A549 (cell line): Measurements from ENCODE around the gene SNRPD1. TPM values are rescaled to one million over a fixed set of nuclear protein-coding genes. Genes with fewer than 3 reads are reported as not detected.
A peak's percentile ranks its signal among the peaks of the same experiment; 100 is the strongest.

Source experiments
- ATAC-seq, 2 experiments: fragments of 200-7000 bp in 1 of 2; fragments of >200 bp in 1 of 2; cut with Nextera tagmentation in 1 of 2; cut with Tn5 transposase in 1 of 2; 3 replicates each; pipeline versions ENCODE4 v1.8.0 to v1.9.1; 2018 to 2020; ENCODE audit warnings: mild to moderate bottlenecking in 1 of 2, moderate library complexity in 1 of 2
- CTCF ChIA-PET: fragments of 300-600 bp; sonication (Branson Sonifier 250); formaldehyde crosslinking; extraction: SDS; loops from one replicate; lab custom pipeline; 2021; ENCODE audit warnings: antibody characterized with exemption, inconsistent platforms; lab: Yijun Ruan, JAX
- POLR2A ChIA-PET: fragments of 350-600 bp; formaldehyde crosslinking; extraction: SDS; loops from one replicate; lab custom pipeline; 2021; ENCODE audit warnings: antibody characterized with exemption, inconsistent platforms; lab: Yijun Ruan, JAX
- DNase-seq, 2 experiments: peaks; one replicate each; pipeline versions ENCODE4 v3.0.0 to v3.0.0-alpha.2; 2011 to 2016; ENCODE audit warnings: low read depth in 1 of 2, low spot score in 1 of 2
- FAIRE-seq: peaks from 2 replicates; lab custom pipeline; 2011; peaks lifted over from hg19 to GRCh38; lab: Jason Lieb, UNC
- H3K27ac ChIP-seq, 2 experiments: fragments of >200 bp; sonication (Bioruptor Twin); formaldehyde crosslinking; 3 replicates each; pipeline ENCODE4 v1.5.1; 2016 to 2017
- H3K4me1 ChIP-seq: fragments of >200 bp; sonication (Bioruptor Twin); formaldehyde crosslinking; 3 replicates; pipeline ENCODE4 v1.6.1; 2016
- H3K4me2 ChIP-seq: fragments of >200 bp; sonication (Bioruptor Twin); formaldehyde crosslinking; 3 replicates; pipeline ENCODE4 v1.6.1; 2016
- H3K4me3 ChIP-seq: fragments of >200 bp; sonication (Bioruptor Twin); formaldehyde crosslinking; 3 replicates; pipeline ENCODE4 v1.5.1; 2016
- H3K9me3 ChIP-seq: fragments of >200 bp; sonication (Bioruptor Twin); formaldehyde crosslinking; 3 replicates; pipeline ENCODE4 v1.6.1; 2016
- BHLHE40 ChIP-seq: IDR thresholded peaks from 2 replicates; pipeline ENCODE4 v1.6.1; 2012; ENCODE audit warnings: low read depth, low read length, inconsistent platforms
- CBX2 ChIP-seq: fragments of 200-600 bp; sonication (generic); IDR thresholded peaks from 2 replicates; pipeline ENCODE4 v1.6.1; 2016; ENCODE audit warnings: low read depth, mild to moderate bottlenecking, borderline replicate concordance
- CBX8 ChIP-seq: fragments of 200-600 bp; sonication (generic); IDR thresholded peaks from 2 replicates; pipeline ENCODE4 v1.6.1; 2016
- CEBPB ChIP-seq, 2 experiments: fragments of >200 bp in 1 of 2; sonication (Bioruptor Twin) in 1 of 2; formaldehyde crosslinking in 1 of 2; IDR thresholded peaks; 2 replicates each; pipeline ENCODE4 v1.6.1; 2012 to 2016
- CHD4 ChIP-seq: fragments of 200-600 bp; sonication (generic); IDR thresholded peaks from 2 replicates; pipeline ENCODE4 v1.6.1; 2016; ENCODE audit warnings: antibody characterized with exemption, mild to moderate bottlenecking, borderline replicate concordance
- EHMT2 ChIP-seq: fragments of 200-600 bp; sonication (generic); IDR thresholded peaks from 2 replicates; pipeline ENCODE4 v1.6.1; 2016; ENCODE audit warnings: antibody characterized with exemption, low read depth, mild to moderate bottlenecking, moderate library complexity
- EP300 ChIP-seq, 2 experiments: fragments of >200 bp; sonication (Bioruptor Twin); formaldehyde crosslinking; IDR thresholded peaks; 2 replicates in 1 of 2; 3 replicates in 1 of 2; pipeline ENCODE4 v1.6.1; 2016 to 2017
- HDAC2 ChIP-seq: fragments of 200-600 bp; sonication (generic); IDR thresholded peaks from 2 replicates; pipeline ENCODE4 v1.6.1; 2016
- HMGXB4 ChIP-seq: fragments of 250-450 bp; sonication (Bioruptor Pico); IDR thresholded peaks from 2 replicates; pipeline ENCODE4 v1.5.0; 2021; ENCODE audit warnings: mild to moderate bottlenecking, moderate library complexity, borderline replicate concordance
- JUNB ChIP-seq: fragments of >200 bp; sonication (Bioruptor Twin); formaldehyde crosslinking; IDR thresholded peaks from 2 replicates; pipeline ENCODE4 v1.6.1; 2016
- PHF8 ChIP-seq: fragments of 200-600 bp; sonication (generic); IDR thresholded peaks from 2 replicates; pipeline ENCODE4 v1.6.1; 2016; ENCODE audit warnings: low read depth, mild to moderate bottlenecking, antibody characterized with exemption, moderate library complexity, borderline replicate concordance
- POLR2A ChIP-seq: IDR thresholded peaks from 2 replicates; pipeline ENCODE4 v1.6.1; 2012; ENCODE audit warnings: mild to moderate bottlenecking, low read length
- POLR2AphosphoS2 ChIP-seq: conservative IDR thresholded peaks from 2 replicates; pipeline ENCODE4 v1.6.1; 2012; ENCODE audit warnings: low read length, improper control_type of control experiment, inconsistent platforms
- RAD21 ChIP-seq, 2 experiments: fragments of >200 bp in 1 of 2; sonication (Bioruptor Twin) in 1 of 2; formaldehyde crosslinking in 1 of 2; IDR thresholded peaks in 1 of 2; conservative IDR thresholded peaks in 1 of 2; 2 replicates in 1 of 2; 3 replicates in 1 of 2; pipeline ENCODE4 v1.6.1; 2012 to 2018; ENCODE audit warnings: inconsistent platforms in 1 of 2
- RNF2 ChIP-seq: fragments of 200-600 bp; sonication (generic); IDR thresholded peaks from 2 replicates; pipeline ENCODE4 v1.6.1; 2016; ENCODE audit warnings: low read depth, mild to moderate bottlenecking, antibody characterized with exemption, moderate library complexity, borderline replicate concordance
- SMC3 ChIP-seq: fragments of >200 bp; sonication (Bioruptor Twin); formaldehyde crosslinking; IDR thresholded peaks from 3 replicates; pipeline ENCODE4 v1.6.1; 2018; ENCODE audit warnings: inconsistent platforms
- ZFP36 ChIP-seq: fragments of 450-650 bp; IDR thresholded peaks from 2 replicates; pipeline ENCODE4 v1.6.1; 2014; ENCODE audit warnings: borderline replicate concordance; ENCODE audit not compliant: partially characterized antibody
- WGBS: methylation state at CpG from one replicate; pipeline ENCODE4 v1.1.6; 2017; ENCODE audit errors: missing lambda C conversion rate; 5-methylcytosine and 5-hydroxymethylcytosine counted together
- polyA plus RNA-seq, 4 experiments: library from polyadenylated mRNA; depleted of rRNA in 3 of 4; stranded (reverse); fragments of >200 nt; fragmentation: RNase III in 1 of 4; extraction: RNeasy Plus Mini Kit Qiagen cat#74134 plus additional on column Dnase treatment in 1 of 4; gene quantifications; 2 replicates in 3 of 4; 3 replicates in 1 of 4; pipeline ENCODE4 v1.2.3, GENCODE V29; 2011 to 2017
- TF ChIP-seq, protein P1 (sequence below): fragments of 450-650 bp; IDR thresholded peaks from 2 replicates; pipeline ENCODE4 v1.6.1; 2014; ENCODE audit warnings: antibody characterized with exemption
- TF ChIP-seq, protein P2 (sequence below): fragments of >200 bp; sonication (Bioruptor Twin); formaldehyde crosslinking; IDR thresholded peaks from 2 replicates; pipeline ENCODE4 v1.6.1; 2016

SNRPD1 gene
- polyA plus RNA-seq, 2 of the 4 experiments (the other 2 are of a cell fraction), result 139 to 356 TPM

- no peak for FAIRE-seq
Observed at GRCh38 chr18:21632393-21632792, 20.3 kb downstream of the SNRPD1 start.

GRCh38 chr18:21634588-21635199, 22.6 kb downstream of the SNRPD1 start:
- ChIA-PET POLR2A (no interaction called here), CTCF (interaction anchor here (0.5 to 1.9 kb wide), 3 partner anchors 22 to 128 kb away, joined by 3 to 7 read pairs (median 4); partner anchors contain the start of gene ESCO1)
- 87% methylated on average over 4 of the region's 4 CpGs for WGBS
- ATAC-seq (peak in 1 of 2 experiments; percentile 12; a peak in 1 of 6 replicates), FAIRE-seq (no peak), DNase-seq (no peak)
- H3K4me2 ChIP-seq, result no peak overlapping the region
- no peak for TF ChIP-seq PHF8
- TF ChIP-seq HDAC2, result no peak
- no peak for TF ChIP-seq EP300 (IDR thresholded peaks at IDR 0.05)
- TF ChIP-seq ZFP36, result no peak
- TF ChIP-seq EHMT2, result no peak
- TF ChIP-seq, protein P1, sequence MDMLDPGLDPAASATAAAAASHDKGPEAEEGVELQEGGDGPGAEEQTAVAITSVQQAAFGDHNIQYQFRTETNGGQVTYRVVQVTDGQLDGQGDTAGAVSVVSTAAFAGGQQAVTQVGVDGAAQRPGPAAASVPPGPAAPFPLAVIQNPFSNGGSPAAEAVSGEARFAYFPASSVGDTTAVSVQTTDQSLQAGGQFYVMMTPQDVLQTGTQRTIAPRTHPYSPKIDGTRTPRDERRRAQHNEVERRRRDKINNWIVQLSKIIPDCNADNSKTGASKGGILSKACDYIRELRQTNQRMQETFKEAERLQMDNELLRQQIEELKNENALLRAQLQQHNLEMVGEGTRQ, result no peak
- TF ChIP-seq RNF2, result no peak
- no peak for TF ChIP-seq CEBPB (IDR thresholded peaks at IDR 0.05)
- no peak for TF ChIP-seq CHD4
- no peak for TF ChIP-seq POLR2A
- no peak for TF ChIP-seq BHLHE40
- TF ChIP-seq, protein P2, sequence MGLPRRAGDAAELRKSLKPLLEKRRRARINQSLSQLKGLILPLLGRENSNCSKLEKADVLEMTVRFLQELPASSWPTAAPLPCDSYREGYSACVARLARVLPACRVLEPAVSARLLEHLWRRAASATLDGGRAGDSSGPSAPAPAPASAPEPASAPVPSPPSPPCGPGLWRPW, result no peak
- TF ChIP-seq RAD21 (conservative IDR thresholded peaks at IDR 0.05 in 1 of 2, IDR thresholded peaks at IDR 0.05 in 1 of 2), result no peak
- H3K4me3 ChIP-seq, result no peak overlapping the region
- peaks cover 20% of the 10 kb centered on the region for H3K4me1 ChIP-seq
- H3K9me3 ChIP-seq, result no peaks in the 10 kb centered on the region
- H3K27ac ChIP-seq, result no peak overlapping the region

More at GRCh38 chr18:21632393-21632792, 20.3 kb downstream of the SNRPD1 start:
- Histone ChIP-seq H3K9me3 (no peaks in the 10 kb centered on the region), H3K27ac (no peak overlapping the region), H3K4me1 (no peaks in the 10 kb centered on the region; the same call in 2 of the 3 replicates), H3K4me2 (no peak overlapping the region), H3K4me3 (no peak overlapping the region)
- DNase-seq (no peak), ATAC-seq (no peak)
- TF ChIP-seq JUNB (no peak), SMC3 (0 out of 3 replicates have a peak, but pooled peaks have one; percentile 13), RAD21 (conservative IDR thresholded peaks at IDR 0.05 in 1 of 2, IDR thresholded peaks at IDR 0.05 in 1 of 2) (peak; percentile 19 to 34; a peak in 2 of 5 replicates)
- CTCF ChIA-PET, result interaction anchor here (0.6 to 0.9 kb wide), 5 partner anchors 17 to 323 kb away, joined by 3 to 4 read pairs (median 3); partner anchors contain the start of genes ABHD3 and SNRPD1
- POLR2A ChIA-PET, result no interaction called here
- WGBS, result 91% methylated on average over 1 of the region's 1 CpG

- 88% methylated on average over 13 of the region's 13 CpGs for WGBS
- DNase-seq (no peak), FAIRE-seq (no peak)
- H3K4me1 ChIP-seq, result peaks cover 20% of the 10 kb centered on the region
- no peak for TF ChIP-seq HMGXB4 (CRISPR knock-in tag)
- TF ChIP-seq CBX8, result no peak
- TF ChIP-seq CBX2, result no peak
- no peak for TF ChIP-seq RNF2
- TF ChIP-seq, protein P2, result no peak
- TF ChIP-seq, protein P1, result no peak
- TF ChIP-seq POLR2AphosphoS2, result no peak
- TF ChIP-seq, all 56 proteins: peak for 0
- Histone ChIP-seq H3K27ac (no peak overlapping the region), H3K4me3 (no peak overlapping the region), H3K9me3 (no peaks in the 10 kb centered on the region), H3K4me2 (no peak overlapping the region)
- ChIA-PET CTCF (interaction anchor here (0.7 to 1.3 kb wide), 2 partner anchors 17 to 84 kb away, joined by 3 to 5 read pairs; no protein-coding TSS in a partner anchor), POLR2A (no interaction called here)
- no peak for ATAC-seq
Observed at GRCh38 chr18:21636769-21637168, 24.7 kb downstream of the SNRPD1 start.
